Tibial nerve (tissue), 4 donors: Measurements from ENCODE around the gene OLR1. TPM values are rescaled to one million over a fixed set of nuclear protein-coding genes. Genes with fewer than 3 reads are reported as not detected.
A peak's percentile ranks its signal among the peaks of the same experiment; 100 is the strongest.

Experiments used
- DNase-seq, 2 donors: peaks; one replicate each; pipeline ENCODE4 v3.0.0-alpha.2; 2019; ENCODE audit warnings: low spot score in 2 of 2
- H3K27ac ChIP-seq, 4 donors: fragments of 200-600 bp; sonication (generic) in 3 of 4; one replicate each; pipeline ENCODE4 v1.5.1; 2017 to 2019; ENCODE audit warnings: mild to moderate bottlenecking in 1 of 4
- H3K27me3 ChIP-seq, 2 donors: fragments of 200-600 bp; sonication (generic) in 1 of 2; one replicate each; pipeline versions ENCODE4 v1.5.1 to v1.6.0; 2017 to 2019
- H3K36me3 ChIP-seq, 3 donors: fragments of 200-600 bp; sonication (generic); one replicate each; pipeline ENCODE4 v1.5.1; 2018 to 2019
- H3K4me1 ChIP-seq, 4 donors: fragments of 200-600 bp; sonication (generic) in 3 of 4; one replicate each; pipeline ENCODE4 v1.5.1; 2017 to 2019
- H3K4me3 ChIP-seq, 4 donors: fragments of 200-600 bp; sonication (generic) in 3 of 4; one replicate each; pipeline ENCODE4 v1.5.1; 2017 to 2019; ENCODE audit warnings: mild to moderate bottlenecking in 1 of 4, moderate library complexity in 1 of 4
- H3K9me3 ChIP-seq, 4 donors: fragments of 200-600 bp; sonication (generic) in 3 of 4; one replicate each; pipeline ENCODE4 v1.5.1; 2017 to 2019
- EP300 ChIP-seq, 2 donors: sonication (generic); formaldehyde crosslinking; IDR thresholded peaks; one replicate each; pipeline ENCODE4 v1.6.1; 2017; ENCODE audit warnings: antibody characterized with exemption in 2 of 2, mild to moderate bottlenecking in 1 of 2
- POLR2A ChIP-seq, 2 donors: fragments of 450-650 bp; IDR thresholded peaks; one replicate each; pipeline ENCODE4 v1.6.1; 2017; ENCODE audit warnings: antibody characterized with exemption in 2 of 2, mild to moderate bottlenecking in 2 of 2, moderate library complexity in 2 of 2
- WGBS, 2 donors: methylation state at CpG; one replicate each; pipeline ENCODE4 v1.1.5; 2018; 5-methylcytosine and 5-hydroxymethylcytosine counted together
- total RNA-seq, 4 donors: library from RNA; depleted of rRNA; stranded (reverse); fragments of >200 nt; gene quantifications; one replicate each; pipeline ENCODE4 v1.1.0, GENCODE V29; 2016
- TF ChIP-seq, protein P1 (sequence below), 5 experiments: fragments of 200-600 bp in 3 of 5; fragments of 450-650 bp in 2 of 5; sonication (generic) in 3 of 5; IDR thresholded peaks; one replicate each; pipeline ENCODE4 v1.5.1; 2016 to 2019; ENCODE audit warnings: antibody characterized with exemption in 5 of 5, mild to moderate bottlenecking in 3 of 5, moderate library complexity in 2 of 5

Gene OLR1
- total RNA-seq, 4 donors from 2014 or later, result 0.84 to 18.1 (median 2.2) TPM

DNA sequence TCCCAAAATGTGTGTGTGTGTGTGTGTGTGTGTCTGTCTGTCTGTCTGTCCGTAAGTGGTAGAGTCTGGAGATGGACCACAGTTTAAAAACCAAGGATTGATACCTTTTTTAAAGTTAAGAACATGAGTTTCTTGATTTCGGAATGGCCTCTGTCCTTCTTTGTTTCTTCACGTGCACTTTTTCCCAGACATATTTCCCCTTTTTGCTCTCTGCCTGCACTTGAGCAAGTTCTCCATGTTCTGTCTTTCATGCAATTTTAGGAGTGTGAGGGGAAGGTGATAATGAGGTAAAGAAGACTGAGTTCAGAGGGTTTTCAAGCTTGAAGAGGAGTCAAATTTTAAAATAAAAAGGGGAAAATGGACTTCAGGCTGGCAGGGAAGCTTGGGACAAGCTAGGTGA is 12.7 kb downstream of the OLR1 start:
- 62 to 64% methylated on average over 3 of the region's 3 CpGs for WGBS, 2 donors
- Histone ChIP-seq H3K4me3 (no peak overlapping the region), H3K9me3 (no peaks in the 10 kb centered on the region), H3K27ac (no peak overlapping the region), H3K36me3 (no peaks in the 10 kb centered on the region), H3K4me1 (peaks cover 0 to 6% (median 0%) of the 10 kb centered on the region in 4 donors), H3K27me3 (no peaks in the 10 kb centered on the region)
- no peak for DNase-seq
- TF ChIP-seq, protein P1, sequence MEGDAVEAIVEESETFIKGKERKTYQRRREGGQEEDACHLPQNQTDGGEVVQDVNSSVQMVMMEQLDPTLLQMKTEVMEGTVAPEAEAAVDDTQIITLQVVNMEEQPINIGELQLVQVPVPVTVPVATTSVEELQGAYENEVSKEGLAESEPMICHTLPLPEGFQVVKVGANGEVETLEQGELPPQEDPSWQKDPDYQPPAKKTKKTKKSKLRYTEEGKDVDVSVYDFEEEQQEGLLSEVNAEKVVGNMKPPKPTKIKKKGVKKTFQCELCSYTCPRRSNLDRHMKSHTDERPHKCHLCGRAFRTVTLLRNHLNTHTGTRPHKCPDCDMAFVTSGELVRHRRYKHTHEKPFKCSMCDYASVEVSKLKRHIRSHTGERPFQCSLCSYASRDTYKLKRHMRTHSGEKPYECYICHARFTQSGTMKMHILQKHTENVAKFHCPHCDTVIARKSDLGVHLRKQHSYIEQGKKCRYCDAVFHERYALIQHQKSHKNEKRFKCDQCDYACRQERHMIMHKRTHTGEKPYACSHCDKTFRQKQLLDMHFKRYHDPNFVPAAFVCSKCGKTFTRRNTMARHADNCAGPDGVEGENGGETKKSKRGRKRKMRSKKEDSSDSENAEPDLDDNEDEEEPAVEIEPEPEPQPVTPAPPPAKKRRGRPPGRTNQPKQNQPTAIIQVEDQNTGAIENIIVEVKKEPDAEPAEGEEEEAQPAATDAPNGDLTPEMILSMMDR (IDR thresholded peaks at IDR 0.05), result no peak
- TF ChIP-seq EP300 (IDR thresholded peaks at IDR 0.05) (no peak), POLR2A (IDR thresholded peaks at IDR 0.05) (no peak)

DNA sequence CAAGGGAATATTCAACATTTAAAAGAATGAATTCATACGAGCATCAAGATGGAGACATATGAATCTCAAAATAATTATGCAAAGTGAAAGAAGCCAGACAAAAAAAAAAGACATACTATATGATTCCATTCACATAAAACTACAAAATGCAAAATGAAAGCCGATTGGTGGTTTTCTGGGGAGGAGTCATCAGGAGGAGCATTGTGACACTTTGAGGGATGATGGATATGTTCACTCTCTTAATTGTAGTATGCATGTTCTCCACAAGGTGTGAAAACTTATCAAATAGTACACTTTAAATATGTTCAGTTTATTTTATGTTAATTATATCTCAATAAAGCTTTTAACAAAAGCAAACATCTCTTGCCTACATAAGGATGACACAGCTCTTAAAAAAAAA is 13.5 kb downstream of the OLR1 start:
- 86 to 87% methylated on average over 2 of the region's 2 CpGs for WGBS, 2 donors
- Histone ChIP-seq H3K27me3 (no peaks in the 10 kb centered on the region), H3K4me1 (peaks cover 0 to 6% (median 0%) of the 10 kb centered on the region in 4 donors), H3K4me3 (no peak overlapping the region), H3K36me3 (no peaks in the 10 kb centered on the region), H3K27ac (no peak overlapping the region), H3K9me3 (no peaks in the 10 kb centered on the region)
- TF ChIP-seq, protein P1 (IDR thresholded peaks at IDR 0.05), result no peak
- TF ChIP-seq POLR2A (IDR thresholded peaks at IDR 0.05) (no peak), EP300 (IDR thresholded peaks at IDR 0.05) (no peak)
- no peak for DNase-seq

DNA sequence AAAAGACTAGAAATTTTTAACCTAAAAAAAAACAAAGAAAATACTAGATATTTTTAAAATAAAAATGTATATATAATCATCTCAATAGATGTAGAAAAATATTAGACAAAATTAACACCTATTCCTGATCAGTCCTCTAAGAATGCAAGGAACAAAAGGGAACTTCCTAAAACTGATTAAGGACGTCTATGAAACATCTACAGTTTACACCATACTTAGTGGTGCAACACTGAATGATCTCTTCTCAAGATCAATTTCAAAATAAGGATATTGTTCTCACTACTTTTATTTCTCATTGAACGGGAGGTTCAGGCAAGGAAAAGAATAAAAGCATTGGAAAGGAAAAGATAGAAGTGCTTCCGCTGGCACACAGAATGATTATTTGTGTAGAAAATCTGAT is 16.0 kb downstream of the OLR1 start:
- Histone ChIP-seq H3K27me3 (no peaks in the 10 kb centered on the region), H3K4me1 (peaks cover 0 to 11% (median 3%) of the 10 kb centered on the region in 4 donors), H3K4me3 (no peak overlapping the region), H3K27ac (no peak overlapping the region), H3K9me3 (no peaks in the 10 kb centered on the region), H3K36me3 (no peaks in the 10 kb centered on the region)
- TF ChIP-seq EP300 (IDR thresholded peaks at IDR 0.05), result no peak
- TF ChIP-seq, protein P1 (IDR thresholded peaks at IDR 0.05), result no peak
- 54 to 63% methylated on average over 3 of the region's 3 CpGs for WGBS, 2 donors
- no peak for DNase-seq

DNA sequence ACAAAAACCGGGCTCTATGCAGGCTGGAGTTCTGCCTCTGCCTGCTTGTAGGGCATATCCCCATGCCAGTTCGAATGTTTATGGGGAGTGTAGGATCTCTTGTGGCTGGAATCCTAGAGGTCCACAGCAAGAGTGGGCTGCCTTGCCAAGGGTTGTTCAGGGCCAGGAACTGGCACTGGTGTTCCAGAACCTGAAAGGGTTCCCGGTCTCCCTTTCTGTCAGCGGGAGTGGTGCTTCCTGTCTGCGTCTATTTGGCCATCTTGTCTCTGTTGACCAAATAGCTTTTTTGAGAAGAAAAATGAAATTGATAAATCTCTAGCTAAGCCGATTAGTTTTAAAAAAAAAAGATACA is 17.8 kb downstream of the OLR1 start:
- Histone ChIP-seq H3K4me1 (peaks cover 0 to 6% (median 3%) of the 10 kb centered on the region in 4 donors), H3K36me3 (no peaks in the 10 kb centered on the region), H3K4me3 (peak overlapping the region; percentile 27 to 74 (median 51)), H3K27ac (peak overlapping the region in 3 of 4 donors; percentile 76 to 90 (median 85)), H3K9me3 (no peaks in the 10 kb centered on the region), H3K27me3 (no peaks in the 10 kb centered on the region)
- 63 to 74% methylated on average over 6 of the region's 6 CpGs for WGBS, 2 donors
- TF ChIP-seq EP300 (IDR thresholded peaks at IDR 0.05), result no peak
- TF ChIP-seq, protein P1 (IDR thresholded peaks at IDR 0.05), result no peak
- no peak for TF ChIP-seq POLR2A (IDR thresholded peaks at IDR 0.05)
- no peak for DNase-seq

DNA sequence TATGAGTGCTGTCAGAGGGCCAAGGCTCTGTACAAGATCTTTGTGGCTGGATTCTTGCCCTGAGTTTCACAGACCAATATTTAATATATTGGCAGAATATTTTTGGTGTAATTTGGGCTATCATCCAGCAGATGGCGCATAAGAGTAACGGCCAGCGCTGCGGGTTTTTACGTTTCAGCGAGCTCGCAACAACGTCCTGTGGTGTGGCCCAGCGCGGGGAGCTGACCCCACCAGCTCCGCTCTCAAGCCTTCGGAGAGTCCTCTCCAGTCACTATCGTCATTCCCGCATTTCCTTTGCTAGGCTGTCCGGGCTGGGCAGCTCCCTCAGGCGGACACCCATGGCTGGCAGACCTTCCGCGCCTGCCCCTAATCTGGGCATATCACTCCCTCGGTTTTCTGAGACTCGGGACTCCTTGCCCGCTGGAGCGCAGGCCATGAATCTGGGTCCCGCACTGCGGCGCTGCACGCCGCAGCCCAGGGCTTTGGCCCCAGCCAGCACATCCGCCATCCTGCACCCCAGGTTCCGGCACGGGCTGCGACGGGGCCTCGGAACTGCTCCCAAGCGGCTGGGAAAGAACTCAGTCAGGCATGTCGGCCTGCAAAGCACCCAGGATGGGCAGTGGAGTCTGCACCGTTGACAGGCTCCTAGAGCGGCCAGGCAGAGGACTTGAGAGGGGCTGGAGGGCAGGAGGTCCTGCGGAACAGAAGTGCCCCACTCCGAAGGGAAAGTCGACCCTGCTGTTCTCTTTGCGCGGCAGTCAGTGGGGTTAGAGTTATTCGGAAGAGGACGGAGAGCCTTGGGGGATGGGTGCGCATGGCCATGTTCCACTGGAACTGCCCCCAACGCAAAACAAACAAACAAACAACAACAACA is 18.4 kb downstream of the OLR1 start:
- WGBS, 2 donors, result 4% methylated on average over 37 to 46 of the region's 46 CpGs
- H3K27ac ChIP-seq, result peak overlapping the region in 3 of 4 donors; percentile 76 to 90 (median 85)
- TF ChIP-seq POLR2A (IDR thresholded peaks at IDR 0.05), result peak in 1 of 2 donors; percentile 43
- peak in 1 of 2 donors; percentile 68 for TF ChIP-seq EP300 (IDR thresholded peaks at IDR 0.05)
- TF ChIP-seq, protein P1 (IDR thresholded peaks at IDR 0.05), result peak; percentile 78 to 87 (median 82)

More for the DNA sequence above, 18.4 kb downstream of the OLR1 start:
- H3K9me3 ChIP-seq, result no peaks in the 10 kb centered on the region
- no peaks in the 10 kb centered on the region for H3K36me3 ChIP-seq
- H3K4me3 ChIP-seq, result peak overlapping the region; percentile 27 to 74 (median 51)
- peaks cover 0 to 6% (median 3%) of the 10 kb centered on the region in 4 donors for H3K4me1 ChIP-seq
- no peaks in the 10 kb centered on the region for H3K27me3 ChIP-seq
- DNase-seq, result peak; percentile 38 to 67
